Measurements from ENCODE around the gene SERF2. TPM values are rescaled to one million over a fixed set of nuclear protein-coding genes. Genes with fewer than 3 reads are reported as not detected.

The SERF2 gene
- total and polyA plus RNA-seq, 2 of the 13 experiments (the other 11 are each of a cell fraction or from before 2014, with no cell fraction given): 811 to 1,257 TPM

- peak; percentile 57; the same call in 1 of the 2 replicates for TF ChIP-seq E2F5 (CRISPR knock-in tag; conservative IDR thresholded peaks at IDR 0.05)
- no peak for TF ChIP-seq ZNF589 (CRISPR knock-in tag; conservative IDR thresholded peaks at IDR 0.05)
- TF ChIP-seq ZNF496 (CRISPR knock-in tag; IDR thresholded peaks at IDR 0.05; ENCODE audit: insufficient replicate concordance): no peak
- peak; percentile 55 for TF ChIP-seq ELF1 (CRISPR knock-in tag; IDR thresholded peaks at IDR 0.05)
- TF ChIP-seq ATM (IDR thresholded peaks at IDR 0.05; ENCODE audit: borderline replicate concordance): no peak
- TF ChIP-seq ZNF691 (CRISPR knock-in tag; IDR thresholded peaks at IDR 0.05; ENCODE audit: borderline replicate concordance, low read depth): no peak
- no peak for TF ChIP-seq ZNF572 (CRISPR knock-in tag; IDR thresholded peaks at IDR 0.05)
- 0 out of 2 replicates have a peak, but pooled peaks have one; percentile 24 for TF ChIP-seq ZBTB38 (CRISPR knock-in tag; IDR thresholded peaks at IDR 0.05)
- no peak for TF ChIP-seq ZNF256 (CRISPR knock-in tag; conservative IDR thresholded peaks at IDR 0.05)
- TF ChIP-seq KAT7 (CRISPR knock-in tag; IDR thresholded peaks at IDR 0.05; ENCODE audit: borderline replicate concordance): no peak
- no peak for TF ChIP-seq JUND (CRISPR knock-in tag; IDR thresholded peaks at IDR 0.05)
- no peak for TF ChIP-seq DMAP1 (CRISPR knock-in tag; IDR thresholded peaks at IDR 0.05)
- peak; percentile 28; the same call in 1 of the 2 replicates for TF ChIP-seq ZNF768 (CRISPR knock-in tag; IDR thresholded peaks at IDR 0.05)
- TF ChIP-seq KMT2A (CRISPR knock-in tag; IDR thresholded peaks at IDR 0.05): peak; percentile 50
- TF ChIP-seq ZNF607 (CRISPR knock-in tag; IDR thresholded peaks at IDR 0.05; ENCODE audit: borderline replicate concordance): 0 out of 2 replicates have a peak, but pooled peaks have one; percentile 24
- TF ChIP-seq RFX1 (IDR thresholded peaks at IDR 0.05): no peak
- TF ChIP-seq GRHL1 (CRISPR knock-in tag; conservative IDR thresholded peaks at IDR 0.05): no peak
- TF ChIP-seq EEA1 (CRISPR knock-in tag; IDR thresholded peaks at IDR 0.05; ENCODE audit: borderline replicate concordance): no peak
- TF ChIP-seq E2F2 (CRISPR knock-in tag; IDR thresholded peaks at IDR 0.05; ENCODE audit: borderline replicate concordance): peak; percentile 88; the same call in 1 of the 2 replicates
- TF ChIP-seq ZNF567 (CRISPR knock-in tag; IDR thresholded peaks at IDR 0.05; ENCODE audit: borderline replicate concordance): no peak
- TF ChIP-seq ZNF460 (CRISPR knock-in tag; IDR thresholded peaks at IDR 0.05; ENCODE audit: borderline replicate concordance): peak; percentile 74
- no peak for TF ChIP-seq EP300 (IDR thresholded peaks at IDR 0.05; ENCODE audit: low read depth in 2 of 2, low read length in 2 of 2)
- no peak for TF ChIP-seq EP300 (CRISPR knock-in tag; IDR thresholded peaks at IDR 0.05; ENCODE audit: borderline replicate concordance)
- no peak for TF ChIP-seq HIVEP1 (CRISPR knock-in tag; IDR thresholded peaks at IDR 0.05)
- no peak for TF ChIP-seq ZNF367 (CRISPR knock-in tag; IDR thresholded peaks at IDR 0.05; ENCODE audit: borderline replicate concordance)
- no peak for TF ChIP-seq FOSL2 (CRISPR knock-in tag; IDR thresholded peaks at IDR 0.05)
- no peak for TF ChIP-seq ZNF580 (CRISPR knock-in tag; IDR thresholded peaks at IDR 0.05; ENCODE audit: borderline replicate concordance, low read depth)
Measured at GRCh38 chr15:43826508-43827341, 34.6 kb downstream of the SERF2 start, which contains the start of gene WDR76 (continued).

Measured in HepG2 (cell line).